Suprapubic skin (tissue), 4 donors: ENCODE data around the gene CCSER1.

Experiments used
- CTCF ChIP-seq, 2 donors: fragments of 200-600 bp in 1 of 2; fragments of 450-650 bp in 1 of 2; sonication (generic) in 1 of 2; IDR thresholded peaks; one replicate each; pipeline ENCODE4 v1.5.1; 2016 to 2019; ENCODE audit warnings: antibody characterized with exemption in 2 of 2, mild to moderate bottlenecking in 1 of 2, moderate library complexity in 1 of 2
- POLR2A ChIP-seq, 2 donors: fragments of 450-650 bp; IDR thresholded peaks; one replicate each; pipeline ENCODE4 v1.6.1; 2017; ENCODE audit warnings: antibody characterized with exemption in 2 of 2, mild to moderate bottlenecking in 2 of 2, moderate library complexity in 2 of 2
- POLR2AphosphoS5 ChIP-seq, 3 donors: sonication (generic); formaldehyde crosslinking; IDR thresholded peaks; one replicate each; pipeline ENCODE4 v1.6.1; 2017; ENCODE audit warnings: antibody characterized with exemption in 3 of 3

- TF ChIP-seq CTCF (IDR thresholded peaks at IDR 0.05) (no peak), POLR2A (IDR thresholded peaks at IDR 0.05) (no peak), POLR2AphosphoS5 (IDR thresholded peaks at IDR 0.05) (no peak)
Observed at GRCh38 chr4:90306810-90307209, 179.6 kb downstream of the CCSER1 start.
